GM19463 (cell line): Measurements from ENCODE around the gene CENPA.
A peak's percentile ranks its signal among the peaks of the same experiment; 100 is the strongest.
"Not testable (repeated sequence)": the region's sequence is repeated elsewhere in the genome, so short reads cannot be mapped to it uniquely, and the experiment has no call there.

Experiments
- ATAC-seq: cut with Tn5 transposase; IDR thresholded peaks from one replicate; pipeline ENCODE4 v1.9.1; 2021; ENCODE audit warnings: mild to moderate bottlenecking, moderate library complexity; ENCODE audit not compliant: unreplicated experiment

The CENPA gene

GRCh38 chr2:26786207-26787028, 562 bp downstream of the CENPA start:
- ATAC-seq: peak; percentile 9

GRCh38 chr2:26792720-26793119, 6.9 kb downstream of the CENPA start:
- no peak for ATAC-seq

- no peak for ATAC-seq
These were observed 7.7 kb downstream of the CENPA start for GRCh38 chr2:26793518-26793917.

GRCh38 chr2:26795135-26795534, 9.3 kb downstream of the CENPA start:
- ATAC-seq: not testable (repeated sequence)

- no peak for ATAC-seq
These were observed 15.5 kb downstream of the CENPA start for GRCh38 chr2:26801328-26801727.

GRCh38 chr2:26801796-26802195, 15.9 kb downstream of the CENPA start:
- ATAC-seq: no peak

GRCh38 chr2:26805241-26805676, 19.4 kb downstream of the CENPA start:
- no peak for ATAC-seq

- no peak for ATAC-seq
These were observed 22.1 kb downstream of the CENPA start for GRCh38 chr2:26807788-26808460.

- ATAC-seq: no peak
These were observed 23.4 kb downstream of the CENPA start for GRCh38 chr2:26809211-26809610.

GRCh38 chr2:26809876-26810577, 24.2 kb downstream of the CENPA start:
- ATAC-seq: no peak

- ATAC-seq: no peak
These were observed 25.4 kb downstream of the CENPA start for GRCh38 chr2:26811261-26811660.

- no peak for ATAC-seq
These were observed 26.2 kb downstream of the CENPA start for GRCh38 chr2:26811791-26812694.

- ATAC-seq: no peak
These were observed 26.9 kb downstream of the CENPA start for GRCh38 chr2:26812731-26813130.

- ATAC-seq: not testable (repeated sequence)
These were observed 28.4 kb downstream of the CENPA start for GRCh38 chr2:26814072-26814765.

GRCh38 chr2:26816893-26817292, 31.0 kb downstream of the CENPA start:
- ATAC-seq: no peak

- no peak for ATAC-seq
These were observed 32.4 kb downstream of the CENPA start for GRCh38 chr2:26818255-26818654.

- no peak for ATAC-seq
These were observed 33.1 kb downstream of the CENPA start for GRCh38 chr2:26818972-26819371.

GRCh38 chr2:26820932-26821331, 35.1 kb downstream of the CENPA start:
- ATAC-seq: no peak

GRCh38 chr2:26822877-26823276, 37.0 kb downstream of the CENPA start:
- ATAC-seq: no peak
